Omental fat pad (tissue), 4 donors: Measurements from ENCODE around the gene SCN8A. TPM values are rescaled to one million over a fixed set of nuclear protein-coding genes. Genes with fewer than 3 reads are reported as not detected.

Source experiments
- ATAC-seq: fragments of 150-250 bp; one replicate; pipeline ENCODE4 v1.9.1; 2016; ENCODE audit warnings: mild to moderate bottlenecking, moderate library complexity; ENCODE audit not compliant: low FRiP score
- DNase-seq: peaks from one replicate; pipeline ENCODE4 v3.0.0-alpha.2; 2019; ENCODE audit warnings: low spot score
- total RNA-seq, 4 donors: library from RNA; depleted of rRNA; stranded (reverse); fragments of >200 nt; gene quantifications; one replicate each; pipeline ENCODE4 v1.1.0, GENCODE V29; 2016
- TF ChIP-seq, protein P1 (sequence below), 3 donors: fragments of 450-650 bp; IDR thresholded peaks; one replicate each; pipeline ENCODE4 v1.5.1; 2016 to 2017; ENCODE audit warnings: antibody characterized with exemption in 3 of 3, mild to moderate bottlenecking in 3 of 3, moderate library complexity in 2 of 3

The SCN8A gene
- total RNA-seq, 4 donors from 2014 or later = 0.50 to 1.4 (median 0.67) TPM

- ATAC-seq (no peak), DNase-seq (no peak)
- TF ChIP-seq, protein P1, sequence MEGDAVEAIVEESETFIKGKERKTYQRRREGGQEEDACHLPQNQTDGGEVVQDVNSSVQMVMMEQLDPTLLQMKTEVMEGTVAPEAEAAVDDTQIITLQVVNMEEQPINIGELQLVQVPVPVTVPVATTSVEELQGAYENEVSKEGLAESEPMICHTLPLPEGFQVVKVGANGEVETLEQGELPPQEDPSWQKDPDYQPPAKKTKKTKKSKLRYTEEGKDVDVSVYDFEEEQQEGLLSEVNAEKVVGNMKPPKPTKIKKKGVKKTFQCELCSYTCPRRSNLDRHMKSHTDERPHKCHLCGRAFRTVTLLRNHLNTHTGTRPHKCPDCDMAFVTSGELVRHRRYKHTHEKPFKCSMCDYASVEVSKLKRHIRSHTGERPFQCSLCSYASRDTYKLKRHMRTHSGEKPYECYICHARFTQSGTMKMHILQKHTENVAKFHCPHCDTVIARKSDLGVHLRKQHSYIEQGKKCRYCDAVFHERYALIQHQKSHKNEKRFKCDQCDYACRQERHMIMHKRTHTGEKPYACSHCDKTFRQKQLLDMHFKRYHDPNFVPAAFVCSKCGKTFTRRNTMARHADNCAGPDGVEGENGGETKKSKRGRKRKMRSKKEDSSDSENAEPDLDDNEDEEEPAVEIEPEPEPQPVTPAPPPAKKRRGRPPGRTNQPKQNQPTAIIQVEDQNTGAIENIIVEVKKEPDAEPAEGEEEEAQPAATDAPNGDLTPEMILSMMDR (IDR thresholded peaks at IDR 0.05) = no peak
Measured at GRCh38 chr12:51836041-51836826, 245.2 kb downstream of the SCN8A start.

DNA sequence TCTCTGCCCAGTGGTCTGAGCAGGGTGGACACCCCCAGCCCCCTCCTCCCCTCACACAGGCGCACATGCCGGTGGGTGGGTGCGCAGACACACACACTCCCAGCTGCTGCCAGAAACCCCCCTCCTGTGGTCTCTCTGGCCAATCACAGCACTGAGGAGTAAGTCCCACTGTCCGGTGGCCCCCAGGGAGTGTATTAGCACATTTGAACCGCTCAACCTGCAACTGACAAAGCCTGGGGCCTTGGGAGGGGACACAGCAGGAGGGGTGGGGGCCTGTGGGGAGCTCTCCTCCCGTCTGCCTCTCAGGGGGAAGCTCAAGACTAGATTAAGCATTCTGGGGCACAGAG, 245.8 kb downstream of the SCN8A start:
- TF ChIP-seq, protein P1 (IDR thresholded peaks at IDR 0.05) = no peak
- no peak for ATAC-seq
- no peak for DNase-seq

DNA sequence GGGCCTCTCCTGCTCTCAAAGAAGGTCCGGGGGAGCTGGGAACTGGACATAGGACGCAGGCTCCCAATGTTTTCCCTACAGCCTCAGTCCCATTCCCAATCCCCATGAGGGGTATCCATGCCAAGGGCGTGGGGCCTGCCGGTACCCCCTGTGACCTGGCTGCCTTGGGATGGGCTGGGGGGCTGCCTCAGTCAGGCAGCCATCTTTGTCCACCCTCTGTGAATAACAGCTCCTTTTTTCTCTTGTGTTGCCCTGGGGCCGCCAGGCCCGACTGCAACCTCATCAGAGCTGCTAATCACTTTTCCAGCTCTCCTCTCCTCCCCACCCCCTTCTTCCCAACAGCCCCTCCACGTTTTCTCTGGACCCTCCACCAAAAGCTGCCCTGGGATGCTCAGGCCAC, 246.3 kb downstream of the SCN8A start:
- ATAC-seq (no peak), DNase-seq (no peak)
- TF ChIP-seq, protein P1 (IDR thresholded peaks at IDR 0.05) = no peak

DNA sequence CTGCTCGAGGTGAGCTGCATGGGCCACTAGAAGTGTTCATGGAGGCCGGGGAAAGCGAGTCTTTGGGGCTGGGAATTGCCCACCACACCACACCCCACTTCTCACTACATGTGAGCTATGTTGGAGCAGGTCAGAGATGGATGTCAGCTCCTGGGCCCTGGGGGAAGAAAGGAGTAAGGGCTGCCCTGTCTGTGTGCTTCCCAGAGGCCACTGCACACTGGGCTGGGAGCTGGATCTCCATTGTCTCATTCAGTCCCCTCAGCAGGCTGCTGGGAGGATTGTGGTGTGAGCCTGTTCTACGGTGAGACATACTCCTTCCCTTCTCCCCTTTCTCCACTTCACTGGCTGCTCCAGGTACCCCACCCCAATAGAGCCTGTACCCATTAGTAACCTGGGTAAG, 247.0 kb downstream of the SCN8A start:
- TF ChIP-seq, protein P1 (IDR thresholded peaks at IDR 0.05) = no peak
- DNase-seq (no peak), ATAC-seq (no peak)

GRCh38 chr12:51838762-51839161, 247.7 kb downstream of the SCN8A start:
- no peak for DNase-seq
- ATAC-seq = no peak
- TF ChIP-seq, protein P1 (IDR thresholded peaks at IDR 0.05) = no peak

GRCh38 chr12:51839310-51839947, 248.4 kb downstream of the SCN8A start:
- DNase-seq = no peak
- TF ChIP-seq, protein P1 (IDR thresholded peaks at IDR 0.05) = no peak
- ATAC-seq = no peak

GRCh38 chr12:51840966-51841365, 249.9 kb downstream of the SCN8A start:
- DNase-seq = no peak
- TF ChIP-seq, protein P1 (IDR thresholded peaks at IDR 0.05) = no peak
- no peak for ATAC-seq
